Liver (tissue), 9 donors: Measurements from ENCODE around the gene TADA3. TPM values are rescaled to one million over a fixed set of nuclear protein-coding genes. Genes with fewer than 3 reads are reported as not detected.

ENCODE experiments used
- DNase-seq: peaks from one replicate; pipeline ENCODE4 v3.0.0-alpha.2; 2017; ENCODE audit warnings: low spot score
- H3K27ac ChIP-seq, 2 donors: one replicate each; pipeline ENCODE4 v1.7.0; 2013; ENCODE audit warnings: inconsistent platforms in 2 of 2, low read length in 2 of 2, control low read depth in 1 of 2, low read depth in 1 of 2, mild to moderate bottlenecking in 1 of 2
- H3K27me3 ChIP-seq, 4 donors: one replicate each; pipeline versions ENCODE4 v1.6.1 to v1.7.0; 2013; ENCODE audit warnings: low read length in 3 of 4, inconsistent platforms in 1 of 4, mild to moderate bottlenecking in 1 of 4, moderate library complexity in 1 of 4; ENCODE audit not compliant: control insufficient read depth in 4 of 4, insufficient read depth in 4 of 4
- H3K36me3 ChIP-seq, 4 donors: one replicate each; pipeline versions ENCODE4 v1.6.1 to v1.7.0; 2013; ENCODE audit warnings: low read length in 3 of 4, mild to moderate bottlenecking in 3 of 4, low read depth in 1 of 4, moderate library complexity in 1 of 4; ENCODE audit not compliant: control insufficient read depth in 4 of 4, insufficient read depth in 3 of 4
- H3K4me1 ChIP-seq, 4 donors: one replicate each; pipeline versions ENCODE4 v1.6.1 to v1.7.0; 2013; ENCODE audit warnings: low read length in 3 of 4, mild to moderate bottlenecking in 3 of 4, moderate library complexity in 1 of 4; ENCODE audit not compliant: control insufficient read depth in 4 of 4, insufficient read depth in 4 of 4
- H3K4me3 ChIP-seq, 3 donors: one replicate each; pipeline versions ENCODE4 v1.6.1 to v1.7.0; 2013; ENCODE audit warnings: low read length in 3 of 3, control low read depth in 1 of 3, low read depth in 1 of 3, mild to moderate bottlenecking in 1 of 3
- H3K9ac ChIP-seq, 2 donors: one replicate each; pipeline ENCODE4 v1.7.0; 2013; ENCODE audit warnings: low read length in 2 of 2, mild to moderate bottlenecking in 2 of 2, moderate library complexity in 2 of 2, control low read depth in 1 of 2, low read depth in 1 of 2
- H3K9me3 ChIP-seq, 4 donors: one replicate each; pipeline versions ENCODE4 v1.6.1 to v1.7.0; 2013; ENCODE audit warnings: low read length in 3 of 4; ENCODE audit not compliant: control insufficient read depth in 4 of 4
- ATF3 ChIP-seq: IDR thresholded peaks from 2 replicates; pipeline ENCODE4 v1.6.1; 2016; ENCODE audit warnings: antibody characterized with exemption
- FOXA1 ChIP-seq: IDR thresholded peaks from 2 replicates; pipeline ENCODE4 v1.6.1; 2016; ENCODE audit warnings: antibody characterized with exemption
- FOXA2 ChIP-seq: IDR thresholded peaks from 2 replicates; pipeline ENCODE4 v1.6.1; 2016; ENCODE audit warnings: antibody characterized with exemption
- GABPA ChIP-seq, 2 donors: IDR thresholded peaks in 1 of 2; conservative IDR thresholded peaks in 1 of 2; 2 replicates each; pipeline ENCODE4 v1.6.1; 2016; ENCODE audit warnings: antibody characterized with exemption in 2 of 2, mild to moderate bottlenecking in 1 of 2, moderate library complexity in 1 of 2
- HNF4A ChIP-seq, 2 donors: conservative IDR thresholded peaks; 2 replicates each; pipeline ENCODE4 v1.6.1; 2016; ENCODE audit warnings: antibody characterized with exemption in 2 of 2, mild to moderate bottlenecking in 2 of 2
- HNF4G ChIP-seq: IDR thresholded peaks from 2 replicates; pipeline ENCODE4 v1.6.1; 2016; ENCODE audit warnings: antibody characterized with exemption
- NR2F2 ChIP-seq: IDR thresholded peaks from 2 replicates; pipeline ENCODE4 v1.6.1; 2016; ENCODE audit warnings: antibody characterized with exemption
- RAD21 ChIP-seq, 2 donors: IDR thresholded peaks; 2 replicates each; pipeline ENCODE4 v1.6.1; 2016; ENCODE audit warnings: antibody characterized with exemption in 2 of 2, mild to moderate bottlenecking in 2 of 2
- RXRA ChIP-seq, 2 donors: IDR thresholded peaks; 2 replicates each; pipeline ENCODE4 v1.6.1; 2017 to 2018; ENCODE audit warnings: antibody characterized with exemption in 2 of 2, mild to moderate bottlenecking in 1 of 2
- SP1 ChIP-seq: IDR thresholded peaks from 2 replicates; pipeline ENCODE4 v1.6.1; 2018; ENCODE audit warnings: antibody characterized with exemption, mild to moderate bottlenecking
- YY1 ChIP-seq: IDR thresholded peaks from 2 replicates; pipeline ENCODE4 v1.6.1; 2016; ENCODE audit warnings: antibody characterized with exemption, mild to moderate bottlenecking
- ZBTB33 ChIP-seq: IDR thresholded peaks from 2 replicates; pipeline ENCODE4 v1.6.1; 2016; ENCODE audit warnings: antibody characterized with exemption
- WGBS: extraction: QIAGEN DNeasy Blood & Tissue Kit; methylation state at CpG from one replicate; pipeline ENCODE4 v1.1.7; 2013; 5-methylcytosine and 5-hydroxymethylcytosine counted together
- polyA plus RNA-seq, 2 donors: library from polyadenylated mRNA; stranded (reverse) in 1 of 2; unstranded in 1 of 2; fragments of 200-250 nt in 1 of 2; fragments of >200 nt in 1 of 2; fragmentation: Nextera tagmentation in 1 of 2; extraction: Ambion mirVana in 1 of 2; gene quantifications; one replicate each; pipeline versions ENCODE4 v1.2.1 to v1.2.3, GENCODE V29; 2013 to 2015
- total RNA-seq, 2 donors: library from RNA; depleted of rRNA; stranded (reverse); fragments of >200 nt; gene quantifications; one replicate each; pipeline ENCODE4 v1.2.3, GENCODE V29; 2014
- TF ChIP-seq, protein P1 (sequence below): IDR thresholded peaks from 2 replicates; pipeline ENCODE4 v1.6.1; 2016; ENCODE audit warnings: antibody characterized with exemption
- TF ChIP-seq, protein P2 (sequence below): fragments of 150-350 bp; IDR thresholded peaks from 2 replicates; pipeline ENCODE4 v1.5.1; 2017; ENCODE audit warnings: improper control_type of control experiment, low read depth, low read length; ENCODE audit not compliant: missing input control
- donor health status: healthy.
- donor health status: healthy.
- donor health status: healthy.
- donor health status: healthy.
- donor health status: healthy.

The TADA3 gene
- total and polyA plus RNA-seq, 4 donors: 16.2 to 27.8 (median 21.5) TPM

- 96% methylated on average over 13 of the region's 13 CpGs for WGBS
- Histone ChIP-seq H3K4me1 (peaks cover 0 to 19% (median 11%) of the 10 kb centered on the region in 4 donors), H3K36me3 (peaks cover 2 to 51% (median 38%) of the 10 kb centered on the region in 4 donors), H3K27ac (no peak overlapping the region), H3K27me3 (no peaks in the 10 kb centered on the region), H3K9me3 (no peaks in the 10 kb centered on the region), H3K4me3 (no peak overlapping the region), H3K9ac (no peak overlapping the region)
- no peak for DNase-seq
- TF ChIP-seq RAD21 (IDR thresholded peaks at IDR 0.05): peak in 1 of 2 donors; percentile 12
- TF ChIP-seq FOXA2: no peak
Observed at GRCh38 chr3:9786825-9787669, 5.2 kb downstream of the TADA3 start.

- Histone ChIP-seq H3K4me3 (no peak overlapping the region), H3K4me1 (peaks cover 2 to 19% (median 11%) of the 10 kb centered on the region in 4 donors), H3K9ac (no peak overlapping the region), H3K36me3 (peaks cover 2 to 51% (median 38%) of the 10 kb centered on the region in 4 donors), H3K27me3 (no peaks in the 10 kb centered on the region), H3K27ac (no peak overlapping the region), H3K9me3 (no peaks in the 10 kb centered on the region)
- no peak for DNase-seq
- no peak for TF ChIP-seq YY1
- TF ChIP-seq NR2F2: no peak
- no peak for TF ChIP-seq GABPA (IDR thresholded peaks at IDR 0.05 in 1 of 2, conservative IDR thresholded peaks at IDR 0.05 in 1 of 2)
- no peak for TF ChIP-seq ATF3
- TF ChIP-seq, protein P1, sequence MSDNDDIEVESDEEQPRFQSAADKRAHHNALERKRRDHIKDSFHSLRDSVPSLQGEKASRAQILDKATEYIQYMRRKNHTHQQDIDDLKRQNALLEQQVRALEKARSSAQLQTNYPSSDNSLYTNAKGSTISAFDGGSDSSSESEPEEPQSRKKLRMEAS: no peak
- TF ChIP-seq RXRA (IDR thresholded peaks at IDR 0.05): no peak
- TF ChIP-seq SP1: no peak
- TF ChIP-seq, protein P2, sequence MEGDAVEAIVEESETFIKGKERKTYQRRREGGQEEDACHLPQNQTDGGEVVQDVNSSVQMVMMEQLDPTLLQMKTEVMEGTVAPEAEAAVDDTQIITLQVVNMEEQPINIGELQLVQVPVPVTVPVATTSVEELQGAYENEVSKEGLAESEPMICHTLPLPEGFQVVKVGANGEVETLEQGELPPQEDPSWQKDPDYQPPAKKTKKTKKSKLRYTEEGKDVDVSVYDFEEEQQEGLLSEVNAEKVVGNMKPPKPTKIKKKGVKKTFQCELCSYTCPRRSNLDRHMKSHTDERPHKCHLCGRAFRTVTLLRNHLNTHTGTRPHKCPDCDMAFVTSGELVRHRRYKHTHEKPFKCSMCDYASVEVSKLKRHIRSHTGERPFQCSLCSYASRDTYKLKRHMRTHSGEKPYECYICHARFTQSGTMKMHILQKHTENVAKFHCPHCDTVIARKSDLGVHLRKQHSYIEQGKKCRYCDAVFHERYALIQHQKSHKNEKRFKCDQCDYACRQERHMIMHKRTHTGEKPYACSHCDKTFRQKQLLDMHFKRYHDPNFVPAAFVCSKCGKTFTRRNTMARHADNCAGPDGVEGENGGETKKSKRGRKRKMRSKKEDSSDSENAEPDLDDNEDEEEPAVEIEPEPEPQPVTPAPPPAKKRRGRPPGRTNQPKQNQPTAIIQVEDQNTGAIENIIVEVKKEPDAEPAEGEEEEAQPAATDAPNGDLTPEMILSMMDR: no peak
- TF ChIP-seq HNF4G: no peak
- no peak for TF ChIP-seq FOXA2
- TF ChIP-seq FOXA1: no peak
- 94% methylated on average over 7 of the region's 7 CpGs for WGBS
Observed at GRCh38 chr3:9786209-9786739, 6.0 kb downstream of the TADA3 start.

DNA sequence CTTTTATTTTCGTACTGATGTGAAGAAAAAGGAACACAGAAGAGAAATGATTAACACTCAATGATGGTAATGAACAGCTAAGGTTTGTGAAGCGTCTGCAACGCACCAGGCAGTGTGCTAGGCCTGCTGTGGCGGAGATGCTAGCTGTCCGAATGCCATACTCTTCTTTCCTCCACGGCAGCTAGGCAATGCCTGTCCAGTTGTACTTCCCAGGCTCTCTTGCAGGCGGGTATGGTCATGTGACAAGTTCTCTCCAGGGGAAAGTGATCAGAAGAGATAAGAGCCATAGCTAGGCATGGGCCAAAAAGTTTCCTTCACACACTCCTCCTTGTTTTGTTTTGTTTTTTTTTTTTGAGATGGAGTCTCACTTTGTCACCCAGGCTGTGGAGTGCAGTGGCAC is 6.7 kb downstream of the TADA3 start:
- Histone ChIP-seq H3K27ac (no peak overlapping the region), H3K9ac (no peak overlapping the region), H3K27me3 (no peaks in the 10 kb centered on the region), H3K9me3 (no peaks in the 10 kb centered on the region), H3K36me3 (peaks cover 2 to 50% (median 37%) of the 10 kb centered on the region in 4 donors), H3K4me1 (peaks cover 6 to 18% (median 15%) of the 10 kb centered on the region in 4 donors), H3K4me3 (no peak overlapping the region)
- no peak for DNase-seq
- WGBS: 89% methylated on average over 7 of the region's 7 CpGs
- TF ChIP-seq, protein P1: no peak
- TF ChIP-seq YY1 (no peak), HNF4A (conservative IDR thresholded peaks at IDR 0.05) (no peak), ATF3 (no peak), ZBTB33 (no peak), NR2F2 (no peak), FOXA1 (no peak)
- TF ChIP-seq, protein P2: no peak
